ENCODE results near the gene SMIM12. TPM values are rescaled to one million over a fixed set of nuclear protein-coding genes. Genes with fewer than 3 reads are reported as not detected.

The SMIM12 gene
- total and polyA plus RNA-seq, 3 donors from 2014 or later = 25.8 to 52.3 (median 27.1) TPM

DNA sequence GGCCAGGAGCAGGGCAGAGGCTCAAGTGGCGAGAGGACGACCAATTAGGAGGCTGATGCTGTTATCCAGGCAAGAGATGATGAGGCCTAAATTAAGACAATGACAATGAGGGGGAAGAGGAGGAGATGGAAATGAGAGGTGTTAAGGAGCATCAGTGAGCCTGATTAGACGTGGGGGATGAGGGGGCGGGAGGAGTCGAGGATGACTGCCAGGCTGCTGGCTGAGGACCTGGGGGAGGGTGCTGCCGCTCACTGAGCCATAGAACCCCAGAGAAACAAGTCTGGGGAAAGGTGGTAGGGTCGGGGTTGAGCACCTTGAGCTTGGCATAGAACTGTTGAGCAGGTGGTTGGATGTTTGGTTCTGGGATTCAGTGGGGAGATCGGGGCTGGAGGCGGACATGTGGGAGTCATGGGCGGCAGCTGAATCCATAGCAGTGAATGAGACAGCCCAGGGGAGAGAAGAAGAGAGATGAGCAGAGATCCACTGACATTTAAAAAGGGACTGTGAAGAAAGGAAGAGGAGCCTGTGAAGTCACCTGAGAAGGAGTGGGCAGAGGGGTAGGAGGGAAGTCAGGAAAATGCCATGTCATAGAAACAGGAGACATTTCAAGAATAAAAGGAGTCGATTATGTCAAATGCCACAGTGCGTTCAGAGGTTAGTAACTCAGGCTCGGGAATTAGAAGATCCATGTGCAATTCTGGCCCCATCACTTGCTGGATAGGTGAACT, 41.4 kb upstream of the SMIM12 start:
- no peaks in the 10 kb centered on the region for H3K4me1 ChIP-seq
- no peaks in the 10 kb centered on the region for H3K36me3 ChIP-seq (ENCODE audit: low read depth, missing control alignments)
- no peaks in the 10 kb centered on the region for H3K9me3 ChIP-seq
- H3K4me3 ChIP-seq = no peak overlapping the region
- no peak for DNase-seq
- no peaks in the 10 kb centered on the region for H3K27me3 ChIP-seq
- no peak overlapping the region for H3K27ac ChIP-seq
- TF ChIP-seq CTCF (IDR thresholded peaks at IDR 0.05) (no peak), POLR2A (IDR thresholded peaks at IDR 0.05) (no peak)
- WGBS, 2 donors = 58 to 72% methylated on average over 13 of the region's 13 CpGs
- intact Hi-C loops (cut with DNase I; ENCODE audit: low total_unique reads) = no loop called here

GRCh38 chr1:34899906-34900305, 40.4 kb upstream of the SMIM12 start:
- intact Hi-C loops (cut with DNase I; ENCODE audit: low total_unique reads) = no loop called here
- Histone ChIP-seq H3K27me3 (no peaks in the 10 kb centered on the region), H3K36me3 (ENCODE audit: low read depth, missing control alignments) (no peaks in the 10 kb centered on the region), H3K4me3 (no peak overlapping the region), H3K27ac (no peak overlapping the region), H3K4me1 (no peaks in the 10 kb centered on the region), H3K9me3 (no peaks in the 10 kb centered on the region)
- DNase-seq = no peak
- 94 to 98% methylated on average over 11 to 16 of the region's 16 CpGs for WGBS, 2 donors
- TF ChIP-seq POLR2A (IDR thresholded peaks at IDR 0.05) = no peak
- no peak for TF ChIP-seq CTCF (IDR thresholded peaks at IDR 0.05)

- TF ChIP-seq CTCF (IDR thresholded peaks at IDR 0.05) = no peak
- TF ChIP-seq POLR2A (IDR thresholded peaks at IDR 0.05) = no peak
- Histone ChIP-seq H3K4me1 (no peaks in the 10 kb centered on the region), H3K27me3 (no peaks in the 10 kb centered on the region), H3K36me3 (ENCODE audit: low read depth, missing control alignments) (no peaks in the 10 kb centered on the region), H3K9me3 (no peaks in the 10 kb centered on the region), H3K4me3 (no peak overlapping the region), H3K27ac (no peak overlapping the region)
- intact Hi-C loops (cut with DNase I; ENCODE audit: low total_unique reads) = no loop called here
- WGBS, 2 donors = 76 to 84% methylated on average over 4 of the region's 4 CpGs
- DNase-seq = no peak
These were observed 39.9 kb upstream of the SMIM12 start for GRCh38 chr1:34899471-34899870.

DNA sequence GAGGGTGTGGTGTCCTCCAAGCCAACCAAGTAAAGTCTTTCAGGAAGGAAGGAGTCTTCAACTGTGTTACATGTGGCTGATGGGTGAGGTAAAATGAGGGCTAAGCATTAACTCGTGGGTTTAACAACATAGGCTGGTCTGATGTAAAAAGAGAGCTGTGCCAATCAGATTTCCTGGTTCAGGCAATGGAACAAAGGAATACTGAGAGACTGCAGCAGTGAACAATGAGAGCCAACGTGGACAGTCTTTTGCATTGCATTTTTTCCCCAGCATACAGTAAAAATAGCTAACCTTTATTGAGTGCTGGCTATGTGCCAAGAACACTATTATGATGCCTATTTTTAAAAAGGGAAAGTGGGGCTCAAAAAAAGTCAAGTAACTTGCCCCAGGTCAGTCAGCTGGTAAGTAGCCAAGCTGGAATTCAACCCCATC, 38.8 kb upstream of the SMIM12 start:
- H3K4me1 ChIP-seq = no peaks in the 10 kb centered on the region
- no peak for TF ChIP-seq POLR2A (IDR thresholded peaks at IDR 0.05)
- no peak for TF ChIP-seq CTCF (IDR thresholded peaks at IDR 0.05)
- intact Hi-C loops (cut with DNase I; ENCODE audit: low total_unique reads) = no loop called here
- 21 to 28% methylated on average over 2 of the region's 2 CpGs for WGBS, 2 donors
- H3K9me3 ChIP-seq = no peaks in the 10 kb centered on the region
- DNase-seq = no peak
- H3K27me3 ChIP-seq = no peaks in the 10 kb centered on the region
- H3K4me3 ChIP-seq = no peak overlapping the region
- H3K36me3 ChIP-seq (ENCODE audit: low read depth, missing control alignments) = no peaks in the 10 kb centered on the region
- H3K27ac ChIP-seq = no peak overlapping the region

DNA sequence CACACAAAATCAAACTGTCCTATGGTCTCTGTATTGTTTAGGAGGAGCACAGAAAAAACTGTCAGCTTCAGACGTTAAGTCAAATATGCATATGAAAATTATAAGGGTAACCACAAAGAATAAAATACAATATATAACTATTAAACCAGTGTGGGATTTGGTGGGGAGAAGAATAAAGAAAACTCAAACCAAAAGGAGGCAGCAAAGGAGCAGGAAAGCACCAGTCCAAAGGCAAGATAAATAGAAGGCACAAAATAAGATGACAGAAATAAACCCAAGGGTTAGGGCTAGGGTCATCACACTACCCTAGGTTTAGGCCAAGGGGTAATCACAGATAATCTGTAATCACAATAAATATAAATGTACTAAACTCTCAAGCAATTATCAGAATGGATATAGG, 37.1 kb upstream of the SMIM12 start:
- intact Hi-C loops (cut with DNase I; ENCODE audit: low total_unique reads) = no loop called here
- WGBS, 2 donors = 69 to 81% methylated on average over 1 of the region's 1 CpG
- Histone ChIP-seq H3K27me3 (no peaks in the 10 kb centered on the region), H3K4me3 (no peak overlapping the region), H3K4me1 (no peaks in the 10 kb centered on the region), H3K36me3 (ENCODE audit: low read depth, missing control alignments) (no peaks in the 10 kb centered on the region), H3K27ac (no peak overlapping the region), H3K9me3 (no peaks in the 10 kb centered on the region)
- TF ChIP-seq CTCF (IDR thresholded peaks at IDR 0.05) (no peak), POLR2A (IDR thresholded peaks at IDR 0.05) (no peak)
- DNase-seq = no peak
